ENCODE results near the gene RCN2.

The RCN2 gene

DNA sequence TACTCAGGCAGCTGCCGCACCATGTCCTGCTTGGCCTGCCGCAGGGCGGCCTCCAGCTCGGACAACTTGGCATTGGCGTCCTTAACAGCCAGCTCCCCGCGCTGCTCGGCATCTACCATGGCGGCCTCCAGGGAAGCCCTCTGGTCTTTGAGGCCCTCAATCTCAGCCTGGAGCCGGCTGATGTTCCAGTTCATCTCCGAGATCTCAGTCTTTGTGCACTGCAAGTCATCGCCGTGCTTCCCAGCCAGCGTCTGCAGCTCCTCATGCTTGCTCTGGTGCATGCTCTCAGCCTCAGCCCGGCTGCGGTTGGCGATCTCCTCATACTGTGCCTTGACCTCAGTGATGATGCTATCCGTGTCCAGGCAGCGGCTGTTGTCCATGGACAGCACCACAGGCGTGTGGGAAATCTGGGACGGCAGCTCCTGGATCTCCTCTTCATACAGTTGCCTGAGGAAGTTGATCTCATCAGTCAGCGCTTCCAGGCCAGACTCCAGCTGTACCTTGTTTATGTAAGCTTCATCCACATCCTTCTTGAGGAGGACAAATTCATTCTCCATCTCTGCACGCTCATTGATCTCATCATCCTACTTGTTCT lies 47.9 kb downstream of the RCN2 start:
- H3K36me3 ChIP-seq (ENCODE audit: control insufficient read depth, low read depth, low read length) = no peaks in the 10 kb centered on the region
- H3K9ac ChIP-seq (ENCODE audit: low read length) = no peak overlapping the region
- no peaks in the 10 kb centered on the region for H3K27me3 ChIP-seq (ENCODE audit: control insufficient read depth, insufficient read depth, low read length)
- no peak overlapping the region for H3K27ac ChIP-seq (ENCODE audit: low read length)
- H3K4me3 ChIP-seq (ENCODE audit: low read length) = no peak overlapping the region
- H3K9me3 ChIP-seq (ENCODE audit: control insufficient read depth, low read depth, low read length) = no peaks in the 10 kb centered on the region
- H3K4me1 ChIP-seq (ENCODE audit: control insufficient read depth, low read depth, low read length) = no peaks in the 10 kb centered on the region

DNA sequence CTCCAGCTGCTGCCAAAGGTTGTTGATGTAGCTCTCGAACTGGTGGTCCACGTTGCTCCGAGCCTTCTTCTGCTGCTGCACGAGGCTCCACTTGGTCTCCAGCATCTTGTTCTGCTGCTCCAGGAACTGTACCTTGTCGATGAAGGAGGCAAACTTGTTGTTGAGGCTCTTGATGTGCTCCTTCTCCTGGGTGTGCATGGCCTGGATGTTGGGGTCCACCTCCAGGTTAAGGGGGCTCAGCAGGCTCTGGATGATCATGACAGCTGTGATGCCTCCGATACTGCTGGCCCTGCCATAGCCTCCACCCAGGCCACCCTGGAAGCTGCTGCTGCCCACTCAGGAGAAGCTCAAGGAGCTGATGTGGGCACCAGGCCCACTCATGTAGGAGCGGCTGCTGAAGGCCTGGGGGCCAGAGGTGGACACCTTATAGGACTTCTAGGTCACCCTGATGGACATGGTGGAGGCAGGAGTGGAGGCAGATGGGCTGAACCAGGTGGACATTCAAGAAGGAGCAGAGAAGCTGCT lies 48.5 kb downstream of the RCN2 start:
- Histone ChIP-seq H3K9ac (ENCODE audit: low read length) (no peak overlapping the region), H3K27me3 (ENCODE audit: control insufficient read depth, insufficient read depth, low read length) (no peaks in the 10 kb centered on the region), H3K27ac (ENCODE audit: low read length) (no peak overlapping the region), H3K4me3 (ENCODE audit: low read length) (no peak overlapping the region), H3K4me1 (ENCODE audit: control insufficient read depth, low read depth, low read length) (no peaks in the 10 kb centered on the region), H3K9me3 (ENCODE audit: control insufficient read depth, low read depth, low read length) (no peaks in the 10 kb centered on the region), H3K36me3 (ENCODE audit: control insufficient read depth, low read depth, low read length) (no peaks in the 10 kb centered on the region)

DNA sequence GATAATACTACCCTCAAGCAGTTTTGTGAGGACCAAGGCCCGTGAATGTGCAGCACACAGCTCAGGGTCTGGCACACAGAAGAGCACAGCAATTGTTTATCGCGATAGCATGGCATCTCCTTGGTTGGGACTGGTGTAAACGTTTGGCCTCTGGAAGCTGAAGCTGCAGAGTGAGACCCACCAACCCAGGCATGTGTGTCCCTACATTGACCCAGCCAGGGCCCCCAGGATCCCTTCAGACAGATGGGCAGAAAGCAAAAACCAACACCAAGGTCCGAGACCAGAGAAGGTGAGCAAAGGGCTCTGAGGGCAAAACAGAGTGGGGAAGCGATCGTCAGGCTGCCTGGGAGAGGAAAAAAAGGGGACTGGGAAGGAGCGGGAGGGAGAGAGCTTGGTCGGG lies 50.8 kb downstream of the RCN2 start:
- no peaks in the 10 kb centered on the region for H3K36me3 ChIP-seq (ENCODE audit: control insufficient read depth, low read depth, low read length)
- H3K9ac ChIP-seq (ENCODE audit: low read length) = no peak overlapping the region
- H3K4me3 ChIP-seq (ENCODE audit: low read length) = no peak overlapping the region
- no peaks in the 10 kb centered on the region for H3K9me3 ChIP-seq (ENCODE audit: control insufficient read depth, low read depth, low read length)
- no peaks in the 10 kb centered on the region for H3K27me3 ChIP-seq (ENCODE audit: control insufficient read depth, insufficient read depth, low read length)
- no peak overlapping the region for H3K27ac ChIP-seq (ENCODE audit: low read length)
- no peaks in the 10 kb centered on the region for H3K4me1 ChIP-seq (ENCODE audit: control insufficient read depth, low read depth, low read length)

DNA sequence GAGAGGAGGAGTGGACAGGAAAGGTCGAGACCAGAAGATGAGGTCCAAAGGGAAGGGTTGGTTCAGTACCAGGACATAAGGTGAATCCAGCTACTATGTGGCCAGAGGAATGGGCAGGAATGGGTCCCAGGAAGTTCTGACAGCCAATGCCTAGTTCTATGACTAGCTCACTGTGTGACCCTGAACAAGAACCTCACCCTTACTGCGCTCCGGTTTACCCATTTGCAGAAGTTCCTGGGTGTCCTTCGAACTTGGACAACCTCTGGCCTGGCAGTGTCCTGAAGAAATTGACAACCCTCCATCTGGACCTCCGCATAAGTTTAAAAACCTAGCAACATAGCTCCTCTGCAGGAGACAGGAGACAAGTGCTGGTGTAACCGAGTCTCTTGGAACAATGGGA lies 51.2 kb downstream of the RCN2 start:
- Histone ChIP-seq H3K27ac (ENCODE audit: low read length) (no peak overlapping the region), H3K9me3 (ENCODE audit: control insufficient read depth, low read depth, low read length) (no peaks in the 10 kb centered on the region), H3K27me3 (ENCODE audit: control insufficient read depth, insufficient read depth, low read length) (no peaks in the 10 kb centered on the region), H3K36me3 (ENCODE audit: control insufficient read depth, low read depth, low read length) (no peaks in the 10 kb centered on the region), H3K4me1 (ENCODE audit: control insufficient read depth, low read depth, low read length) (no peaks in the 10 kb centered on the region), H3K4me3 (ENCODE audit: low read length) (no peak overlapping the region), H3K9ac (ENCODE audit: low read length) (no peak overlapping the region)

DNA sequence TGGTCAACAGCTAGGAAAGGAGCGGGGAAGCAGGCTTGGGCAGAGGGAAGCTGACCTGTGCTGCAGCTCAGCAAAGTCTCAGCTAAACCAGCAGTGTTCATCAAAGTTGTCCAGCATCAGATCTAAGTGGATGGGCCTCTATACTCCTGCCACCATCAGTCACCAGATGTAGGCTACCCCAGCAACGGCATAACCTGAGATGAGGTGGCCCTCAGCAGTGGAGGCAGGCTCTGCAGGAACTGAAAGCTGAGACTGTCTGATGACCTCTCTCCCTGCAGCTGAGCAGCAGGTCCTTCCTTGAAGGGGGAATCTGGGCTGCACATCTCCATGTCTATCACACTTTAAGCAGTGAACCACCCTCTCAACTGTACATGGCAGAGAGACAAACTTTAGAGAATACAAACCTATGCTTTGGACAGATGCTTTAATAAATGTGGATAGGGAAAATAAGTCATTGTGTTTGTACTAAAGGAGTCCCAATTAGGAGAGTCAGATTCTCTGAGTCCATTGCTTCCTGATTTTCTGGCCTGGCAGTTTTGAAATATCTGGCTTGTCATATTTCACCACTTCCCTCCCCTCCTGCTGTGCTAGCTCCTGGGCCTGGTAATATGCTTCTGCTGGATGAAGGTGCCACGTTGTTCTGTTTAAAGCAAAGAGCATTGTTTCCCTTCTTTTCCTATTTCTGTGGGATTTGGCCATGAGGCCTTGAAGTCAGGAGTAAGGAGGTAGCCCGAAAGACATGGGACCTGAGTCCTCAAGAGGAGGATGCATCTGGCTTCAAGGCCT lies 52.2 kb downstream of the RCN2 start:
- Histone ChIP-seq H3K4me1 (ENCODE audit: control insufficient read depth, low read depth, low read length) (no peaks in the 10 kb centered on the region), H3K27me3 (ENCODE audit: control insufficient read depth, insufficient read depth, low read length) (no peaks in the 10 kb centered on the region), H3K9ac (ENCODE audit: low read length) (no peak overlapping the region), H3K27ac (ENCODE audit: low read length) (no peak overlapping the region), H3K9me3 (ENCODE audit: control insufficient read depth, low read depth, low read length) (no peaks in the 10 kb centered on the region), H3K4me3 (ENCODE audit: low read length) (no peak overlapping the region), H3K36me3 (ENCODE audit: control insufficient read depth, low read depth, low read length) (no peaks in the 10 kb centered on the region)

DNA sequence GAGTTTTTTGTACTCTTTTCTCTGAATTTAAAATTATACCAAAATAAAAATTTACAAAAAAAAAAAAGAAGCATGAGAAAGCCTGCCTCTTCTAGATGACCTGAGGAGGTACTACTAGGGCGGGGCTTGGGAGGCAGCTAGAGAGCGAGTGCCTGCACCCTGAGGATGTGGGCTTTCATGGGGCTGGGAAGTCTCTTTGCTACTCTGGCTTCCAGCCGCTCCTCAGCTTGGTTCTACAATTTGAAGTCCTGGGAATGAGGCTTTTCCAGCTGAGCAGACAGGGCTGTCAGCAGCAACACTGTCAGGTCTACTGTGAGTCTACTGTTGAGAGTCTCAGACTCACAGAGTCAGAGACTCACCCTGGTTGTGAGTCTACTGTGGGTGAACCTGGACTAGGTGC lies 55.2 kb downstream of the RCN2 start:
- Histone ChIP-seq H3K9ac (ENCODE audit: low read length) (no peak overlapping the region), H3K36me3 (ENCODE audit: control insufficient read depth, low read depth, low read length) (no peaks in the 10 kb centered on the region), H3K4me3 (ENCODE audit: low read length) (no peak overlapping the region), H3K27ac (ENCODE audit: low read length) (no peak overlapping the region), H3K27me3 (ENCODE audit: control insufficient read depth, insufficient read depth, low read length) (no peaks in the 10 kb centered on the region), H3K4me1 (ENCODE audit: control insufficient read depth, low read depth, low read length) (no peaks in the 10 kb centered on the region), H3K9me3 (ENCODE audit: control insufficient read depth, low read depth, low read length) (no peaks in the 10 kb centered on the region)

DNA sequence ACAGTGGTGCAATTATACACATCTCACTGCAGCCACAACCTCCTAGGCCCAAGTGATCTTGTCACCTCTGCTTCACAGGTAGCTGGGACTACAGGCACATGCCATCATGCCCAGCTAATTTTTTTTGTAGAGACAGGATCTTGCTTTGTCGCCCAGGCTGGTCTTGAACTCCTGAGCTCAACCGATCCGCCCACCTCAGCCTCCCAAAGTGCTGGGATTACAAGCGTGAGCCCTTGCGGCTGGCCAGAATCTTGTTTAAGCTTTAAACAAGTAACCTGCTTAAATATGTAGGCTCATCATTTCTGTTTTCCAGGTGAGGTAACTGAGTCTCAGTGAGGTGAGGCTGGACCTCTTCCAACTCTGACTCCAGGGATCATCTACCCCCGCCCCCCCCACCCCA lies 55.7 kb downstream of the RCN2 start:
- Histone ChIP-seq H3K9me3 (ENCODE audit: control insufficient read depth, low read depth, low read length) (no peaks in the 10 kb centered on the region), H3K27ac (ENCODE audit: low read length) (no peak overlapping the region), H3K27me3 (ENCODE audit: control insufficient read depth, insufficient read depth, low read length) (no peaks in the 10 kb centered on the region), H3K4me1 (ENCODE audit: control insufficient read depth, low read depth, low read length) (no peaks in the 10 kb centered on the region), H3K9ac (ENCODE audit: low read length) (no peak overlapping the region), H3K36me3 (ENCODE audit: control insufficient read depth, low read depth, low read length) (no peaks in the 10 kb centered on the region), H3K4me3 (ENCODE audit: low read length) (no peak overlapping the region)

DNA sequence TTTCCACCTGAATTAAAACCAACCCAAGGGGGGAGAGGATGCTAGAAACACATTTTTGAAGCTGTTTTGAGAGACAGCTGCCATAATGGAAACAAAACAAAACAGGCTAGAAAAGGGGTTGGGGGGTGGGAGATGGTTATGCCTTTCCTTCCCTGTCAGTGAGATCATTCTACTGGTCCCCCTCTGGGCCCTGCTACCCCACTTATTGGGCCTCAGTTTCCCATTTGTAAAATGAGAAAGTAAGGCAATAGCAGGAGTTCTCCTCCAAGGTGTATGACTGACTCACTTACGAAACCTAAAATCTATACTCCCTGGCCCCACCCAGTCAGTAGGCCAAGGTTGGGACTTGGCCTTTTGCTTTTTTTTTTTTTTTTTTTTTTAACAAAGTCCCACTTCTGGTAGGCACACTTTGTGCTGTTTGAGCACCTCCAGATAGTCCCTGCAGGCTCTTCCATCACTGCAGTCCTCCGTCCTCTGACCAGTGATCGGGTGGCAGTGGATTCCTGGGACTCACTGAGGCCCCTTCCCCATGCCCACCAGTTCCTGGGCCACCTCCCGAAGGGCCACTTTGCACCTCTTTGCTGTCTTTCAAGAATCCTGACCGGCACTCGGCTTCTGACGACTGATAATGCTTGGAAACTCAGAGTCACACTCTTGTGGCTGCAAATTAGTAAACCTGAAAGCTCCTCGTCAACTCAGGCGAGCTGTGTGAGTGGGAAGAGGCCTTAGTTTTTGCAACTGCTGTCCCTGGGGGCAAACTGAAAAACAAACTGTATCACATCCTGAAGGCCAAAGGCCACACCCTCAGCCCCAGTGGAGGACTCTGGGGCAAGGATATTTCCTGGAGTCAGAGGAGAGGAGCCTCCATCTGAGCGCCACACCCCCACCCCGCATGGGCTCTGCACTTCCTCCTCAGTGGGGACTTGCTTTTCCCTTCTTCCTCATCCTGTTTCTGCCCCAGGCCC lies 56.6 kb downstream of the RCN2 start:
- H3K9ac ChIP-seq (ENCODE audit: low read length) = no peak overlapping the region
- H3K9me3 ChIP-seq (ENCODE audit: control insufficient read depth, low read depth, low read length) = no peaks in the 10 kb centered on the region
- H3K4me1 ChIP-seq (ENCODE audit: control insufficient read depth, low read depth, low read length) = no peaks in the 10 kb centered on the region
- no peaks in the 10 kb centered on the region for H3K36me3 ChIP-seq (ENCODE audit: control insufficient read depth, low read depth, low read length)
- H3K27me3 ChIP-seq (ENCODE audit: control insufficient read depth, insufficient read depth, low read length) = no peaks in the 10 kb centered on the region
- H3K4me3 ChIP-seq (ENCODE audit: low read length) = no peak overlapping the region
- no peak overlapping the region for H3K27ac ChIP-seq (ENCODE audit: low read length)

DNA sequence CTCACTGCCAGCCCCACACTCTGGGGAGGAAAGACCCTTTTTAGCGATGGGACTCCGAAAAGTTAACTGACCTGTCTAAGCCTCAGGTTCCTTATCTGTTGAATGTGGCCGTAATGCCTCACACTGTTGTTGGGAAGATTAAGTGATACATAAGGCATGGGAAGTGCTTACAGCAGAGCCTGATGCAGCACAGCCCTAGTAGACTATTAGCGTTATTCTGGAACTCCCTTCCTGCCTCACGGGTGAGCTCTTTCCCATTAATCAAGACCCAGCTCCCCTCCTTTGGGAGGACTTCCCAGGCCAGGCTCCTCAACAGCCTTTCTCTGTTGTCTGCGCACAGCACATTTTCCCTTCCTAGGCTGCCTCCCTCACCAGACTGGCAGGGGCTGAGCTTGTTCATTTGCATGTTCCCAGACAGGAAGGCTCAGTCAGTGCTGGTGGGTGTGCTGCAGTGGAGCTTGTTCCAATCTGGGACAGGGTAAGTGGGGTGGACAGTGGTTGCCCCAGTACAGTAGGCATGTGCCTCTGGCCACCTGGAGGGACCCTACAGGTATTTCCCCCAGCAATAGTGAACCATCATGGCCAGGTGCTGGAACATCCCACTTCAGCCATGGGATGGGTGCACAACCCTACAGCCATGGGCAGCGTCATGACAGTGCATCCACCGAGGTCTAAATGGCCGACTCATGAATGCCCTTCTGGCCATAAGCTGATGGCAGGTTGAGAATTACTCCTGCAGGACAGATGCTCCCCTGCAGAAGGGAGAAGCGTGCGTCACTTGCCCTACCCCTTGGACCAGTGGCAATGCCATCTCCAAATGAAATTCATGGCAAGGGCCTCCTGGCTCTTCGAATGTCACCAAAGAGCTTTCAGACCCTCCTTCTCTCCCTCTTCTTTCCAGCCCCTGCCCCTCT lies 57.6 kb downstream of the RCN2 start:
- no peak overlapping the region for H3K9ac ChIP-seq (ENCODE audit: low read length)
- H3K9me3 ChIP-seq (ENCODE audit: control insufficient read depth, low read depth, low read length) = no peaks in the 10 kb centered on the region
- H3K4me3 ChIP-seq (ENCODE audit: low read length) = no peak overlapping the region
- H3K27ac ChIP-seq (ENCODE audit: low read length) = no peak overlapping the region
- H3K27me3 ChIP-seq (ENCODE audit: control insufficient read depth, insufficient read depth, low read length) = no peaks in the 10 kb centered on the region
- no peaks in the 10 kb centered on the region for H3K4me1 ChIP-seq (ENCODE audit: control insufficient read depth, low read depth, low read length)
- H3K36me3 ChIP-seq (ENCODE audit: control insufficient read depth, low read depth, low read length) = no peaks in the 10 kb centered on the region

DNA sequence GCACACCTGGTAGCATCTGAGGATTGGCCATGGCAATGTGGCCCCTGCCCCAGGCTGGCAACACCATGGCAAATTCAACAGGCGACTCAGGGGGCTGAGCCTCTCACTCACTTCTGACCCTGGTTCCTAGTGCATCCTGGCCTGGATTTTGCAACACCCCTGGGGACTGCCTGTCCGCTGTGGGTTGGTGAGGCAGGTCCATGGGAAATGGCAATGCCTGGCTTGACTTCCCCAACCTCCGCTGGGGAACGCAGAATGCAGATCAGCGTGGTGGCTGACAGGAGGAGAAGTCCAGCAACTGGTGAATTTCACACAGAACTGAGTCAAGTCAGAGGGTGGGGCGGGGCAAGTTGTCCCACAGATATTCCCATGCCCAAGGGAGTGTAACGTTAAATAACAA lies 59.5 kb downstream of the RCN2 start:
- Histone ChIP-seq H3K36me3 (ENCODE audit: control insufficient read depth, low read depth, low read length) (no peaks in the 10 kb centered on the region), H3K4me1 (ENCODE audit: control insufficient read depth, low read depth, low read length) (no peaks in the 10 kb centered on the region), H3K27me3 (ENCODE audit: control insufficient read depth, insufficient read depth, low read length) (no peaks in the 10 kb centered on the region), H3K9ac (ENCODE audit: low read length) (no peak overlapping the region), H3K27ac (ENCODE audit: low read length) (no peak overlapping the region), H3K9me3 (ENCODE audit: control insufficient read depth, low read depth, low read length) (no peaks in the 10 kb centered on the region), H3K4me3 (ENCODE audit: low read length) (no peak overlapping the region)
